ENCODE results near the gene AASS.

DNA sequence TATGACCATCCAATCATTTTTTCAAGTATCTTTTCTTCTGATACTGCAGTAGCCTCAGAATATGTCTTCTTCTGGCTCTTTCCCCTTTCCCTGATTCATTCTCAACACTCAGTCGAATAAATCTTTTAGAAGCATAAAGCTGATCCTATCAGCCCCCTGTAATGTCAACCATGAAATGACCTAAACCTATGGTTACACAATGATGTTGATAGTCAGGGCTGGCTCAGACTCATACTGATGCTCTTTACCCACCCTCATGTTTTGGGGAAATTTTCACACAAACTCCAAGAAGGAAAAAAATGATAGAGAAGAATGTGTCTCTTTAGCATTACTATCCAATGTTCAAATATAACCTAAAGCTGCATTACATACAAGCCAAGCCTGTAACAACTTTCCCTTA is 76.0 kb downstream of the AASS start:
- no peak for TF ChIP-seq POLR2AphosphoS5 (IDR thresholded peaks at IDR 0.05; ENCODE audit: low read depth, low read length)
- TF ChIP-seq PAX5 (IDR thresholded peaks at IDR 0.05; ENCODE audit: insufficient read depth, low read length, severe bottlenecking), result no peak
- TF ChIP-seq POLR2A (IDR thresholded peaks at IDR 0.05; ENCODE audit: low read depth, low read length), result no peak
- no peak for TF ChIP-seq TAF1 (IDR thresholded peaks at IDR 0.05; ENCODE audit: low read depth, low read length)
- TF ChIP-seq SPI1 (IDR thresholded peaks at IDR 0.05; ENCODE audit: low read depth, low read length), result no peak
- TF ChIP-seq POU2F2 (IDR thresholded peaks at IDR 0.05; ENCODE audit: low read depth, low read length), result no peak

Data from GM12891 (cell line).